DND-41 (cell line): Measurements from ENCODE around the gene FBXO8.

Experiments
- CTCF ChIP-seq: IDR thresholded peaks from 2 replicates; pipeline ENCODE4 v1.5.1; 2012; ENCODE audit warnings: borderline replicate concordance, low read length, moderate library complexity, mild to moderate bottlenecking; ENCODE audit not compliant: poor library complexity, severe bottlenecking; ENCODE audit errors: extremely low read depth
- EZH2 ChIP-seq: IDR thresholded peaks from 3 replicates; pipeline ENCODE4 v1.6.1; 2012; ENCODE audit warnings: borderline replicate concordance, low read depth, mild to moderate bottlenecking, moderate library complexity, low read length, inconsistent platforms; ENCODE audit not compliant: severe bottlenecking

- no peak for TF ChIP-seq CTCF
- TF ChIP-seq EZH2, result no peak
Measured at GRCh38 chr4:174265916-174266315, 17.6 kb downstream of the FBXO8 start.
